PC-3 (cell line): Measurements from ENCODE around the gene STIL. TPM values are rescaled to one million over a fixed set of nuclear protein-coding genes. Genes with fewer than 3 reads are reported as not detected.

Source experiments
- ATAC-seq: fragments of 200-7000 bp; cut with Tn5 transposase; 2 replicates; pipeline ENCODE4 v1.9.1; 2020; ENCODE audit warnings: mild to moderate bottlenecking, moderate library complexity
- Bru-seq: library from RNA; stranded (reverse); fragments of 400-500 nt; gene quantifications from one replicate; lab custom pipeline; 2021; lab: Mats Ljungman, UMichigan
- BruChase-seq, 2 experiments: library from RNA; stranded (reverse); fragments of 400-500 nt; gene quantifications; one replicate each; lab custom pipeline; 2021; lab: Mats Ljungman, UMichigan
- BruUV-seq: library from RNA; stranded (reverse); fragments of 400-500 nt; replicated peaks from 2 replicates; lab custom pipeline; 2021; lab: Mats Ljungman, UMichigan
- CTCF ChIA-PET: fragments of 300-600 bp; sonication (Branson Sonifier 250); formaldehyde crosslinking; loops from one replicate; lab custom pipeline; 2022; ENCODE audit warnings: antibody characterized with exemption; lab: Charles Lee
- POLR2A ChIA-PET: fragments of 300-600 bp; sonication (Branson Sonifier 250); formaldehyde crosslinking; loops from one replicate; lab custom pipeline; 2022; ENCODE audit warnings: antibody characterized with exemption; ENCODE audit not compliant: unreplicated experiment; lab: Charles Lee
- DNase-seq: peaks from one replicate; pipeline ENCODE4 v3.0.0-alpha.2; 2015
- H2AFZ ChIP-seq: fragments of 300-600 bp; sonication (generic); 2 replicates; pipeline ENCODE4 v1.6.0; 2016; ENCODE audit warnings: antibody characterized with exemption, low read length
- H3F3A ChIP-seq: fragments of 300-600 bp; sonication (generic); one replicate; pipeline ENCODE4 v1.6.0; 2017; ENCODE audit warnings: antibody characterized with exemption, low read length, control low read depth, mild to moderate bottlenecking; ENCODE audit not compliant: unreplicated experiment
- H3K27ac ChIP-seq: fragments of 300-600 bp; sonication (generic); 2 replicates; pipeline ENCODE4 v1.5.1; 2016; ENCODE audit warnings: mild to moderate bottlenecking, low read length
- H3K27me3 ChIP-seq: fragments of 300-600 bp; sonication (generic); 2 replicates; pipeline ENCODE4 v1.6.1; 2016; ENCODE audit warnings: low read length, mixed read lengths
- H3K36me3 ChIP-seq: fragments of 300-600 bp; sonication (generic); 2 replicates; pipeline ENCODE4 v1.6.1; 2016; ENCODE audit warnings: low read depth, mixed run types, low read length, mixed read lengths
- H3K4me1 ChIP-seq: fragments of 300-600 bp; sonication (generic); 2 replicates; pipeline ENCODE4 v1.5.1; 2016; ENCODE audit warnings: low read length; ENCODE audit not compliant: insufficient read depth
- H3K4me2 ChIP-seq: fragments of 300-600 bp; sonication (generic); 2 replicates; pipeline ENCODE4 v1.6.0; 2016; ENCODE audit warnings: low read length
- H3K4me3 ChIP-seq: fragments of 300-600 bp; sonication (generic); 2 replicates; pipeline ENCODE4 v1.5.1; 2016; ENCODE audit warnings: mild to moderate bottlenecking, low read length, mixed read lengths
- H3K79me2 ChIP-seq: fragments of 300-600 bp; sonication (generic); 2 replicates; pipeline ENCODE4 v1.6.1; 2017; ENCODE audit warnings: low read length, mixed read lengths
- H3K9ac ChIP-seq: fragments of 300-600 bp; sonication (generic); 2 replicates; pipeline ENCODE4 v1.6.0; 2016; ENCODE audit warnings: mild to moderate bottlenecking, low read length
- H3K9me2 ChIP-seq: fragments of 300-600 bp; sonication (generic); replicated peaks from 2 replicates; pipeline ENCODE4 v1.6.1; 2016; ENCODE audit warnings: mixed run types, low read length, mixed read lengths
- H3K9me3 ChIP-seq: fragments of 300-600 bp; sonication (generic); 2 replicates; pipeline ENCODE4 v1.6.1; 2016; ENCODE audit warnings: low read length, mixed read lengths
- H4K20me1 ChIP-seq: fragments of 300-600 bp; sonication (generic); 2 replicates; pipeline ENCODE4 v1.6.1; 2016; ENCODE audit warnings: low read length, mixed read lengths
- CTCF ChIP-seq: fragments of 300-600 bp; sonication (generic); conservative IDR thresholded peaks from 2 replicates; pipeline ENCODE4 v1.5.1; 2017; ENCODE audit warnings: antibody characterized with exemption, low read depth, mild to moderate bottlenecking, low read length
- EZH2 ChIP-seq: fragments of 300-600 bp; sonication (generic); IDR thresholded peaks from one replicate; pipeline ENCODE4 v1.6.1; 2017; ENCODE audit warnings: antibody characterized with exemption, mild to moderate bottlenecking, low read length; ENCODE audit not compliant: unreplicated experiment
- EZH2phosphoT487 ChIP-seq: fragments of 300-600 bp; sonication (generic); IDR thresholded peaks from 2 replicates; pipeline ENCODE4 v1.6.1; 2018; ENCODE audit warnings: mild to moderate bottlenecking, antibody characterized with exemption, low read length, borderline replicate concordance
- intact Hi-C: fragments of 100-400 bp; cut with micrococcal nuclease; formaldehyde crosslinking; loops from 2 replicates; pipeline ENCODE4 v1.9.0; 2023
- long read RNA-seq: library from polyadenylated mRNA; unstranded; transcript quantifications from one replicate; pipeline ENCODE4 v2.0.0, GENCODE V29; 2021; ENCODE audit not compliant: unreplicated experiment
- total RNA-seq: library from RNA; depleted of rRNA; stranded (reverse); fragments of >200 nt; gene quantifications from 2 replicates; pipeline ENCODE4 v1.2.3, GENCODE V29; 2014; rRNA removed

The STIL gene
- 26.2 and 32.0 TPM in 2 replicates for total RNA-seq
- percentile 71 among the genes with signal in this experiment for Bru-seq, nascent RNA
- percentile 70 among the genes with signal in this experiment for BruChase-seq, experiment 1, labeled RNA remaining after a 6-hour chase
- BruChase-seq, experiment 2, labeled RNA remaining after a 2-hour chase: percentile 53 among the genes with signal in this experiment
- long read RNA-seq, partial matches to known transcripts: 0 of 6 reads
- long read RNA-seq, other reads (novel, unspliced or antisense): 6 of 6 reads

GRCh38 chr1:47313915-47314664 lies at the start of gene STIL:
Gene STIL, minus strand, starts transcription at chr1:47314147. Its CDS starts 3,828 bp downstream, at chr1:47310319.
- intact Hi-C loops: loop anchor here (1.0 to 10.0 kb wide), 2 partner anchors 19 to 139 kb away; partner anchors contain the start of gene CMPK1
- Histone ChIP-seq H3K9me2 (no peaks in the 10 kb centered on the region), H3K4me3 (peak within 1 kb of the TSS; percentile 98), H3K4me2 (peak within 1 kb of the TSS; percentile 94), H3K79me2 (peaks cover 48% of the 10 kb centered on the region), H3K9ac (peak within 1 kb of the TSS; percentile 89), H3K27me3 (no peaks in the 10 kb centered on the region), H3K36me3 (peaks cover 20% of the 10 kb centered on the region), H3K9me3 (no peaks in the 10 kb centered on the region), H3K27ac (peak within 1 kb of the TSS; percentile 72), H3F3A (no peaks in the 10 kb centered on the region), H4K20me1 (0 out of 2 replicates have a peak, but pooled peaks cover 5% of the 10 kb centered on the region), H2AFZ (peak within 1 kb of the TSS; percentile 98), H3K4me1 (peaks cover 14% of the 10 kb centered on the region)
- CTCF ChIA-PET: interaction anchor here (0.6 to 1.8 kb wide), 5 partner anchors 11 to 412 kb away, joined by 3 to 9 read pairs (median 3); partner anchors contain the start of genes CMPK1 and FOXD2
- DNase-seq (peak; percentile 99), ATAC-seq (peak; percentile 96)
- TF ChIP-seq CTCF: no peak
- no peak for TF ChIP-seq EZH2phosphoT487
- TF ChIP-seq EZH2: no peak
- POLR2A ChIA-PET: interaction anchor here (0.6 to 1.3 kb wide), 3 partner anchors 10 to 74 kb away, joined by 4 to 13 read pairs (median 6); partner anchors contain the start of gene CMPK1
- BruUV-seq: no TSS peak

- ChIA-PET POLR2A (no interaction called here), CTCF (interaction anchor here (0.7 kb wide), 1 partner anchor 62 kb away, joined by 3 read pairs; no protein-coding TSS in a partner anchor)
- no TSS peak for BruUV-seq
- Histone ChIP-seq H3K9ac (no peak overlapping the region), H3K79me2 (peaks cover 62% of the 10 kb centered on the region), H3K9me2 (no peaks in the 10 kb centered on the region), H3F3A (no peaks in the 10 kb centered on the region), H3K36me3 (no peaks in the 10 kb centered on the region), H3K4me2 (no peak overlapping the region), H3K4me1 (no peaks in the 10 kb centered on the region), H4K20me1 (peaks cover 4% of the 10 kb centered on the region; the same call in 1 of the 2 replicates), H3K9me3 (no peaks in the 10 kb centered on the region), H3K4me3 (no peak overlapping the region), H3K27ac (no peak overlapping the region), H3K27me3 (no peaks in the 10 kb centered on the region), H2AFZ (no peak overlapping the region)
- no peak for DNase-seq
- ATAC-seq: no peak
- TF ChIP-seq CTCF (no peak), EZH2phosphoT487 (no peak), EZH2 (no peak)
- intact Hi-C loops: no loop called here
Observed at GRCh38 chr1:47362828-47363227, 48.9 kb upstream of the STIL start.
